ENCODE data around the gene ENAH. TPM values are rescaled to one million over a fixed set of nuclear protein-coding genes. Genes with fewer than 3 reads are reported as not detected.
"Not testable (repeated sequence)": the region's sequence is repeated elsewhere in the genome, so short reads cannot be mapped to it uniquely, and the experiment has no call there.

ENAH gene
- total RNA-seq, 1 donor from 2014 or later, result 265 TPM

DNA sequence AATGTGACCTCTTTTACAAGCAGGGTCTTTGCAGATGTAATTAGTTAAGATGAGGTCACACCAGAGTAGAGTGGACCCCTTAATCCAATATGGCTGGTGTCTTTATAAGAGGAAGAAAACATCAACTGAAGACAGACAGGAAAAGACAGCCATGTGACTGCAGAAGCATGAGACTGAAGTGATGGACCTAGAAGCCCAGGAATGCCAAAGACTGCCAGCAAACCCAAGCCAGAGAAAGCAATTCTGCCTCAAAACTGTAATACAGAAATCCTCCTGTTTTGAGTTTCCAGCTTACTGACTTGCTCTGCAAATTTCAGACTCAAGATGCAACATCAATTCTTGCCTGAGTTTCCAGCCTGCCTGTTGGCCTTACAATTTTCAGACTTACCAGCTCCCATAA, 17.3 kb downstream of the ENAH start:
- H3K4me3 Mint-ChIP-seq (ENCODE audit: unreplicated experiment), result no peak overlapping the region
- H3K4me1 Mint-ChIP-seq (ENCODE audit: low read depth, unreplicated experiment), result peaks cover 13% of the 10 kb centered on the region
- no peak for DNase-seq
- no peaks in the 10 kb centered on the region for H3K27me3 Mint-ChIP-seq (ENCODE audit: unreplicated experiment)
- TF ChIP-seq, protein P1, sequence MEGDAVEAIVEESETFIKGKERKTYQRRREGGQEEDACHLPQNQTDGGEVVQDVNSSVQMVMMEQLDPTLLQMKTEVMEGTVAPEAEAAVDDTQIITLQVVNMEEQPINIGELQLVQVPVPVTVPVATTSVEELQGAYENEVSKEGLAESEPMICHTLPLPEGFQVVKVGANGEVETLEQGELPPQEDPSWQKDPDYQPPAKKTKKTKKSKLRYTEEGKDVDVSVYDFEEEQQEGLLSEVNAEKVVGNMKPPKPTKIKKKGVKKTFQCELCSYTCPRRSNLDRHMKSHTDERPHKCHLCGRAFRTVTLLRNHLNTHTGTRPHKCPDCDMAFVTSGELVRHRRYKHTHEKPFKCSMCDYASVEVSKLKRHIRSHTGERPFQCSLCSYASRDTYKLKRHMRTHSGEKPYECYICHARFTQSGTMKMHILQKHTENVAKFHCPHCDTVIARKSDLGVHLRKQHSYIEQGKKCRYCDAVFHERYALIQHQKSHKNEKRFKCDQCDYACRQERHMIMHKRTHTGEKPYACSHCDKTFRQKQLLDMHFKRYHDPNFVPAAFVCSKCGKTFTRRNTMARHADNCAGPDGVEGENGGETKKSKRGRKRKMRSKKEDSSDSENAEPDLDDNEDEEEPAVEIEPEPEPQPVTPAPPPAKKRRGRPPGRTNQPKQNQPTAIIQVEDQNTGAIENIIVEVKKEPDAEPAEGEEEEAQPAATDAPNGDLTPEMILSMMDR (IDR thresholded peaks at IDR 0.05; ENCODE audit: partially characterized antibody, unreplicated experiment), result no peak
- H3K9me3 Mint-ChIP-seq (ENCODE audit: unreplicated experiment), result peaks cover 3% of the 10 kb centered on the region
- peaks cover 11% of the 10 kb centered on the region for H3K36me3 Mint-ChIP-seq (ENCODE audit: unreplicated experiment)
- H3K27ac Mint-ChIP-seq (ENCODE audit: unreplicated experiment), result no peak overlapping the region

DNA sequence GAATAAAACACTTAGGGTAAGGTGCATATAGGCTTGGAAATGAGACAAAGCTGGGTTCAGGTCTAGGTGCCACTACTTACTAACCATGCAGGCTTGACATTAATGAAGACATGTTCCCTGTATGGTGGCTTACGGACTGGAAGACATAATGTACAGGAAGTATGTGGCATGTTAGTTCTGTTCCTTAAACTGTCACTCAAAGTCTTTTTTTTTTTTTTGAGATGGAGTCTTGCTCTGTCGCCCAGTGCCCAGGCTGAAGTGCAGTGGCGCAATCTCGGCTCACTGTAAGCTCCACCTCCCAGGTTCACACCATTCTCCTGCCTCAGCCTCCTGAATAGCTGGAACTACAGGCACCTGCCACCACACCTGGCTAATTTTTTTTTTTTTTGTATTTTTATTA, 20.1 kb downstream of the ENAH start:
- not testable (repeated sequence) for H3K4me3 Mint-ChIP-seq (ENCODE audit: unreplicated experiment)

DNA sequence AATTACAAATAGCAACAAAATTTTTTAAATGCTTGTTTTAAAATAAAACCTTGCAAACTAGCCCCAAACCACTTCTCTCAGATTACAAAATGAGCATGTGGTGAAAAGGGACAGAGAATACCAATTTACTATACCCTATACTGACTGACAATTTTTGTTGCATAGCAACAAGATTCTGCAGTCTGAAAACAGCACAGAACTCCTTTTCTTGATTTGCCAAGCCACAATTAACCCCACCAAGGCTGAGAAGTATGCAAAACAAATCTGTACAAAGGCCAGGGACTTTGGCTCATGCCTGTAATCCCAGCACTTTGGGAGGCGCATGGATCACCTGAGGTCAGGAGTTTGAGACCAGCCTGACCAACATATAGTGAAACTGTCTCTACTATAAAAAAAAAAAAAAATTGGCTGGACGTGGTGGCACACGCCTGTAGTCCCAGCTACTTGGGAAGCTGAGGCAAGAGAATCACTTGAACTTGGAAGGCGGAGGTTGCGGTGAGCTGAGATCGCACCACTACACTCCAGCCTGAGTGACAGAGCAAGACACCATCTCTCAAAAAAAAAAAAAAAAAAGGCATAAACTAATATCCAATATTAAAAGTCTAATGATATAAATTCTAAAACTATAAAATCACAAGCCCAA, 21.8 kb downstream of the ENAH start:
- Mint-ChIP-seq H3K4me1 (ENCODE audit: low read depth, unreplicated experiment) (peaks cover 28% of the 10 kb centered on the region), H3K27me3 (ENCODE audit: unreplicated experiment) (peaks cover 2% of the 10 kb centered on the region), H3K36me3 (ENCODE audit: unreplicated experiment) (no peaks in the 10 kb centered on the region), H3K4me3 (ENCODE audit: unreplicated experiment) (no peak overlapping the region), H3K9me3 (ENCODE audit: unreplicated experiment) (no peaks in the 10 kb centered on the region), H3K27ac (ENCODE audit: unreplicated experiment) (no peak overlapping the region)
- TF ChIP-seq, protein P1 (IDR thresholded peaks at IDR 0.05; ENCODE audit: partially characterized antibody, unreplicated experiment), result no peak
- no peak for DNase-seq

More for the DNA sequence above, 20.1 kb downstream of the ENAH start:
- H3K36me3 Mint-ChIP-seq (ENCODE audit: unreplicated experiment); H3K27me3 Mint-ChIP-seq (ENCODE audit: unreplicated experiment); H3K9me3 Mint-ChIP-seq (ENCODE audit: unreplicated experiment); DNase-seq; H3K27ac Mint-ChIP-seq (ENCODE audit: unreplicated experiment): not testable (repeated sequence)
- peaks cover 17% of the 10 kb centered on the region for H3K4me1 Mint-ChIP-seq (ENCODE audit: low read depth, unreplicated experiment)

DNA sequence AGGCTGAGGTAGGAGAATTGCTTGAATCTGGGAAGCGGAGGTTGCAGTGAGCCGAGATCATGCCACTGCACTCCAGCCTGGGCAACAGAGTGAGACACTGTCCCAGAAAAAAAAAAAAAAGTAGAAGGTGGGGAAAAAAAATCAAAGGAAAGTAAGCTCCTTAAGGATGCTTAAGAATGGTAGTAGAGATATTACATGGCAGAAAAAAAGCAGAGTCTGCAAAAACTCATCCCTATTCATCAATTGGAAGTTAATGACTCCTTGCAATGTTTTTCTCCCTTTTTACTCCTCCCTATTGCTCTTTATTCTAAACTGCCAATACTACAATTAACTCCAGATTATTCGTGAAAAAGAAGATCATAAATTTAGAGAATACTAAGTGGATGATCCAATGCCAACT, 23.4 kb downstream of the ENAH start:
- Mint-ChIP-seq H3K36me3 (ENCODE audit: unreplicated experiment) (peaks cover 4% of the 10 kb centered on the region), H3K4me3 (ENCODE audit: unreplicated experiment) (no peak overlapping the region), H3K27ac (ENCODE audit: unreplicated experiment) (no peak overlapping the region), H3K9me3 (ENCODE audit: unreplicated experiment) (peaks cover 3% of the 10 kb centered on the region), H3K4me1 (ENCODE audit: low read depth, unreplicated experiment) (peaks cover 27% of the 10 kb centered on the region), H3K27me3 (ENCODE audit: unreplicated experiment) (peaks cover 2% of the 10 kb centered on the region)
- TF ChIP-seq, protein P1 (IDR thresholded peaks at IDR 0.05; ENCODE audit: partially characterized antibody, unreplicated experiment), result no peak
- no peak for DNase-seq

DNA sequence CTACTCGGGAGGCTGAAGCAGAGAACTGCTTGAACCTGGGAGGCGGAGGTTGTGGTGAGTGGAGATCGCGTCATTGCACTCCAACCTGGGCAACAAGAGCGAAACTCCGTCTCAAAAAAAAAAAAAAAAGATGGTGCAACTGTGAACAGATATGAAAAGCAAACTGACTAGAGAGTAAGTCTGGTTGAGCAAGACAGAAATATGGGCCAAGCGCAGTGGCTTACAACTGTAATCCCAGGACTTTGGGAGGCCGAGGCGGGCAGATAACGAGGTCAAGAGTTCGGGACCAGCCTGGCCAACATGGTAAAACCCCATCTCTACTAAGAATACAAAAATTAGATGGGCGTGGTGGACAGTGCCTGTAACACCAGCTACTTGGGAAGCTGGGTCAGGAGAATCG, 24.1 kb downstream of the ENAH start:
- H3K4me1 Mint-ChIP-seq (ENCODE audit: low read depth, unreplicated experiment), result peaks cover 27% of the 10 kb centered on the region
- not testable (repeated sequence) for H3K4me3 Mint-ChIP-seq (ENCODE audit: unreplicated experiment); H3K36me3 Mint-ChIP-seq (ENCODE audit: unreplicated experiment); H3K27ac Mint-ChIP-seq (ENCODE audit: unreplicated experiment); H3K9me3 Mint-ChIP-seq (ENCODE audit: unreplicated experiment); H3K27me3 Mint-ChIP-seq (ENCODE audit: unreplicated experiment); DNase-seq

DNA sequence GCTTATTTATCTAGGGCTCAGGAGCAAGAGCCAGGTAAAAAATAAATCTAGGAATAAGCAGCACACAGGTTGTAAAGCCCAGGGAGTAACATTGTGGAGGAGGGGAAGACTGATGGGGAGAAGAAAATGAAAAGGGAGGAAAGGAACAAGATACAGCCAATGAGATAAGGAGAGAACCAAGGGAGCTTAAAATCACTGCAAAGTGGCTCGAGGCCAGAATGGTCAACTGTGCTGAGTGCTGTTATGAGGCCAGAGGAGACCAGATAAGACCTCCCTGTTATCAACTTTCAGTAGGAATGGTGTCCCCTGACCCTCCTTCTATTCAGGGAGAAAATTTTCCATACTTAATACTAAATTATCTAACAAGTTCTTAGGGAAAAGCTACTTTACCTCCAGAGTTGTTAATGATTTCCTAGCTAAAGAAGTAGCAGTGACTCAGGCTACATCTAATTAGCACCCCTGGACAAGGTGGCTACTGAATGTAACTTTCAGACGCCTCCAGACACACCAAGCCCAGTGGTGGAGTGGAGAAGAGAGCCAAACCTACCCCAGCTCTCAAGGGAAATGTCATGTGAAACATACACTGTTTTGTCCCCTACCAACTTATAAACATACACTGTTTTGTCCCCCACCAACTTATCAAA, 25.5 kb downstream of the ENAH start:
- no peak for DNase-seq
- H3K27ac Mint-ChIP-seq (ENCODE audit: unreplicated experiment), result no peak overlapping the region
- H3K4me1 Mint-ChIP-seq (ENCODE audit: low read depth, unreplicated experiment), result peaks cover 31% of the 10 kb centered on the region
- H3K4me3 Mint-ChIP-seq (ENCODE audit: unreplicated experiment), result no peak overlapping the region
- TF ChIP-seq, protein P1 (IDR thresholded peaks at IDR 0.05; ENCODE audit: partially characterized antibody, unreplicated experiment), result no peak
- peaks cover 3% of the 10 kb centered on the region for H3K9me3 Mint-ChIP-seq (ENCODE audit: unreplicated experiment)
- peaks cover 2% of the 10 kb centered on the region for H3K27me3 Mint-ChIP-seq (ENCODE audit: unreplicated experiment)
- peaks cover 4% of the 10 kb centered on the region for H3K36me3 Mint-ChIP-seq (ENCODE audit: unreplicated experiment)

Data from glutamatergic neuron (in vitro differentiated cells).